Retinal pigment epithelial cell (primary cell): Measurements from ENCODE around the gene PCSK1N.
"Not testable (repeated sequence)": the region's sequence is repeated elsewhere in the genome, so short reads cannot be mapped to it uniquely, and the experiment has no call there.

Experiments
- DNase-seq: peaks from one replicate; pipeline ENCODE4 v3.0.0-alpha.2; 2010; ENCODE audit warnings: low read depth
- H3K4me3 ChIP-seq: 2 replicates; pipeline ENCODE4 v1.5.1; 2011; ENCODE audit warnings: mild to moderate bottlenecking, low read length, control low read depth, moderate library complexity
- CTCF ChIP-seq: conservative IDR thresholded peaks from 2 replicates; pipeline ENCODE4 v1.5.1; 2011; ENCODE audit warnings: low read depth, low read length, control low read depth, inconsistent platforms

The PCSK1N gene

GRCh38 chrX:48835524-48836329, at the start of gene PCSK1N:
Gene PCSK1N (minus strand): TSS chrX:48835610. CDS start chrX:48835532, 78 bp downstream.
- TF ChIP-seq CTCF = no peak
- H3K4me3 ChIP-seq = peak within 1 kb of the TSS; percentile 59
- peak; percentile 16 for DNase-seq

- no peak overlapping the region for H3K4me3 ChIP-seq
- no peak for TF ChIP-seq CTCF
- DNase-seq = no peak
Measured at GRCh38 chrX:48883729-48884128, 48.3 kb upstream of the PCSK1N start.

GRCh38 chrX:48876944-48877343, 41.5 kb upstream of the PCSK1N start:
- H3K4me3 ChIP-seq, DNase-seq: not testable (repeated sequence)

GRCh38 chrX:48872017-48872416, 36.6 kb upstream of the PCSK1N start:
- DNase-seq = not testable (repeated sequence)

GRCh38 chrX:48864210-48864609, 28.8 kb upstream of the PCSK1N start:
- H3K4me3 ChIP-seq = no peak overlapping the region
- no peak for DNase-seq
- no peak for TF ChIP-seq CTCF

More at GRCh38 chrX:48872017-48872416, 36.6 kb upstream of the PCSK1N start:
- H3K4me3 ChIP-seq = not testable (repeated sequence)

GRCh38 chrX:48854898-48855297, 19.5 kb upstream of the PCSK1N start:
- no peak overlapping the region for H3K4me3 ChIP-seq
- DNase-seq = no peak
- peak; percentile 49 for TF ChIP-seq CTCF

- not testable (repeated sequence) for H3K4me3 ChIP-seq, DNase-seq
Measured at GRCh38 chrX:48854121-48854804, 18.9 kb upstream of the PCSK1N start.

GRCh38 chrX:48853494-48853893, 18.1 kb upstream of the PCSK1N start:
- H3K4me3 ChIP-seq, DNase-seq: not testable (repeated sequence)

GRCh38 chrX:48852857-48853256, 17.4 kb upstream of the PCSK1N start:
- DNase-seq = no peak
- H3K4me3 ChIP-seq = no peak overlapping the region
- TF ChIP-seq CTCF = no peak
